ENCODE data around the gene CTIF. TPM values are rescaled to one million over a fixed set of nuclear protein-coding genes. Genes with fewer than 3 reads are reported as not detected.

The CTIF gene
- polyA plus RNA-seq, 1 donor from 2014 or later = 50.2 TPM

DNA sequence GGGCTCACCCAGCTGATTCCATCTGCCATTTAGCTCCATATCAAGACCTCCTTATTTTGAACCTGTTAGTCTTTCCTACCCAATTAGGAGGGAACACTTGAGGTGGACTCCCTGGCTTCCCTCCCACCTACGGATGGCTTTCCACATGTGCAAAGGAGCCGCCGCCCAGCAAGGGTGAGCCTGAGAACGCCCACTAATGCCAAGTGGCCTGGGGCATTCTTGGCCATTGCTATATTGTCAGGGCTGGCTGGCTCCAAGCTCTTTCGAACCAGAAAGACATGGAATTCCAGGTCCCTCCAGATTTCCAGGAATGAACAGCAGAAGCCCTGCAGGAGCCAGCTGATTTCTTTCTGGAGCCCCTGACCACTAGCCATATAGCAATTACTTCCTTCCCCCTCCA lies 215.7 kb downstream of the CTIF start:
- no peak overlapping the region for H3K9ac ChIP-seq (ENCODE audit: low read length)

DNA sequence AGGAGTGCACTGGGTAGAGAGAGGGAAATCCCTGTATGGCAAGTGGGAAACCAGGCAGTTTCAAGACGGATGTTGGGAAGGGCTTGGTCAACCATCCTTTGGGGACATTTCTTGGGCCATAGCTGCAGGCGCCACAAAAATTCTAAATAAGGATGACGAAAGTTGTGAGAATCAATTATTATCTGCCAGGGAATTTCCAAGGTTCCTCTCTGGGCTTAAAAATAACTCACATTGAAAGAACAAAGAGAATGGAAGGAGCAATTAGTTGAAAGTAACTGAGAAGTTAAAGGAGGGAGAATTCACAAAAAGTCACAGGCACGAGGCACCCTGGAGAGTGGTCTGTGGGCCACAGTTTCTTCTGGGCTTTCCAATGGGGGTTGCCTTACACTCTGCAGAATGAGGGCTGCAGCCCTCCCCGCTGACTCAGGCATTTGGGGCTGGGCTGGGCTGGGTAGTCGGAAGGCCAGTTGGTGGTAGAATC lies 216.2 kb downstream of the CTIF start:
- Histone ChIP-seq H3K27ac (ENCODE audit: low read length) (no peak overlapping the region), H3K9me2 (ENCODE audit: insufficient read depth, low read length) (no peaks in the 10 kb centered on the region), H2AFZ (ENCODE audit: low read depth, low read length) (no peak overlapping the region), H3F3A (ENCODE audit: insufficient read depth, low read length, poor library complexity, severe bottlenecking) (no peaks in the 10 kb centered on the region), H3K9me3 (ENCODE audit: low read length) (no peaks in the 10 kb centered on the region), H3K27me3 (ENCODE audit: insufficient read depth, low read depth, low read length) (no peaks in the 10 kb centered on the region), H3K79me2 (replicated peaks; ENCODE audit: insufficient read depth, low read length) (no peaks in the 10 kb centered on the region), H3K9ac (ENCODE audit: low read length) (no peak overlapping the region), H3K4me2 (ENCODE audit: low read length) (no peak overlapping the region), H4K20me1 (ENCODE audit: insufficient read depth) (no peaks in the 10 kb centered on the region), H3K4me3 (ENCODE audit: low read length) (no peak overlapping the region), H3K36me3 (ENCODE audit: insufficient read depth, low read length) (no peaks in the 10 kb centered on the region)
- TF ChIP-seq SMC3 (conservative IDR thresholded peaks at IDR 0.05; ENCODE audit: poor library complexity) (no peak), RAD21 (conservative IDR thresholded peaks at IDR 0.05) (no peak), MXI1 (conservative IDR thresholded peaks at IDR 0.05; ENCODE audit: poor library complexity, severe bottlenecking) (no peak), TAF1 (IDR thresholded peaks at IDR 0.05; ENCODE audit: low read depth) (no peak), EZH2 (IDR thresholded peaks at IDR 0.05; ENCODE audit: borderline replicate concordance, insufficient read depth, low read length, poor library complexity, severe bottlenecking) (no peak), EP300 (conservative IDR thresholded peaks at IDR 0.05; ENCODE audit: poor library complexity, severe bottlenecking) (no peak), POLR2AphosphoS5 (IDR thresholded peaks at IDR 0.05) (no peak)
- TF ChIP-seq, protein P1, sequence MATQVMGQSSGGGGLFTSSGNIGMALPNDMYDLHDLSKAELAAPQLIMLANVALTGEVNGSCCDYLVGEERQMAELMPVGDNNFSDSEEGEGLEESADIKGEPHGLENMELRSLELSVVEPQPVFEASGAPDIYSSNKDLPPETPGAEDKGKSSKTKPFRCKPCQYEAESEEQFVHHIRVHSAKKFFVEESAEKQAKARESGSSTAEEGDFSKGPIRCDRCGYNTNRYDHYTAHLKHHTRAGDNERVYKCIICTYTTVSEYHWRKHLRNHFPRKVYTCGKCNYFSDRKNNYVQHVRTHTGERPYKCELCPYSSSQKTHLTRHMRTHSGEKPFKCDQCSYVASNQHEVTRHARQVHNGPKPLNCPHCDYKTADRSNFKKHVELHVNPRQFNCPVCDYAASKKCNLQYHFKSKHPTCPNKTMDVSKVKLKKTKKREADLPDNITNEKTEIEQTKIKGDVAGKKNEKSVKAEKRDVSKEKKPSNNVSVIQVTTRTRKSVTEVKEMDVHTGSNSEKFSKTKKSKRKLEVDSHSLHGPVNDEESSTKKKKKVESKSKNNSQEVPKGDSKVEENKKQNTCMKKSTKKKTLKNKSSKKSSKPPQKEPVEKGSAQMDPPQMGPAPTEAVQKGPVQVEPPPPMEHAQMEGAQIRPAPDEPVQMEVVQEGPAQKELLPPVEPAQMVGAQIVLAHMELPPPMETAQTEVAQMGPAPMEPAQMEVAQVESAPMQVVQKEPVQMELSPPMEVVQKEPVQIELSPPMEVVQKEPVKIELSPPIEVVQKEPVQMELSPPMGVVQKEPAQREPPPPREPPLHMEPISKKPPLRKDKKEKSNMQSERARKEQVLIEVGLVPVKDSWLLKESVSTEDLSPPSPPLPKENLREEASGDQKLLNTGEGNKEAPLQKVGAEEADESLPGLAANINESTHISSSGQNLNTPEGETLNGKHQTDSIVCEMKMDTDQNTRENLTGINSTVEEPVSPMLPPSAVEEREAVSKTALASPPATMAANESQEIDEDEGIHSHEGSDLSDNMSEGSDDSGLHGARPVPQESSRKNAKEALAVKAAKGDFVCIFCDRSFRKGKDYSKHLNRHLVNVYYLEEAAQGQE (IDR thresholded peaks at IDR 0.05; ENCODE audit: borderline replicate concordance) = no peak
- TF ChIP-seq, protein P2, sequence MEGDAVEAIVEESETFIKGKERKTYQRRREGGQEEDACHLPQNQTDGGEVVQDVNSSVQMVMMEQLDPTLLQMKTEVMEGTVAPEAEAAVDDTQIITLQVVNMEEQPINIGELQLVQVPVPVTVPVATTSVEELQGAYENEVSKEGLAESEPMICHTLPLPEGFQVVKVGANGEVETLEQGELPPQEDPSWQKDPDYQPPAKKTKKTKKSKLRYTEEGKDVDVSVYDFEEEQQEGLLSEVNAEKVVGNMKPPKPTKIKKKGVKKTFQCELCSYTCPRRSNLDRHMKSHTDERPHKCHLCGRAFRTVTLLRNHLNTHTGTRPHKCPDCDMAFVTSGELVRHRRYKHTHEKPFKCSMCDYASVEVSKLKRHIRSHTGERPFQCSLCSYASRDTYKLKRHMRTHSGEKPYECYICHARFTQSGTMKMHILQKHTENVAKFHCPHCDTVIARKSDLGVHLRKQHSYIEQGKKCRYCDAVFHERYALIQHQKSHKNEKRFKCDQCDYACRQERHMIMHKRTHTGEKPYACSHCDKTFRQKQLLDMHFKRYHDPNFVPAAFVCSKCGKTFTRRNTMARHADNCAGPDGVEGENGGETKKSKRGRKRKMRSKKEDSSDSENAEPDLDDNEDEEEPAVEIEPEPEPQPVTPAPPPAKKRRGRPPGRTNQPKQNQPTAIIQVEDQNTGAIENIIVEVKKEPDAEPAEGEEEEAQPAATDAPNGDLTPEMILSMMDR (IDR thresholded peaks at IDR 0.05; ENCODE audit: poor library complexity, severe bottlenecking) = no peak

More for the DNA sequence above, 215.7 kb downstream of the CTIF start:
- no peaks in the 10 kb centered on the region for H4K20me1 ChIP-seq (ENCODE audit: insufficient read depth)
- H3K27me3 ChIP-seq (ENCODE audit: insufficient read depth, low read depth, low read length) = no peaks in the 10 kb centered on the region
- H3K27ac ChIP-seq (ENCODE audit: low read length) = no peak overlapping the region
- H3K79me2 ChIP-seq (replicated peaks; ENCODE audit: insufficient read depth, low read length) = no peaks in the 10 kb centered on the region
- no peak overlapping the region for H3K4me3 ChIP-seq (ENCODE audit: low read length)
- no peaks in the 10 kb centered on the region for H3F3A ChIP-seq (ENCODE audit: insufficient read depth, low read length, poor library complexity, severe bottlenecking)
- TF ChIP-seq RAD21 (conservative IDR thresholded peaks at IDR 0.05) = no peak
- TF ChIP-seq, protein P1 (IDR thresholded peaks at IDR 0.05; ENCODE audit: borderline replicate concordance) = no peak
- no peak for TF ChIP-seq POLR2AphosphoS5 (IDR thresholded peaks at IDR 0.05)
- no peak for TF ChIP-seq EZH2 (IDR thresholded peaks at IDR 0.05; ENCODE audit: borderline replicate concordance, insufficient read depth, low read length, poor library complexity, severe bottlenecking)
- TF ChIP-seq, protein P2 (IDR thresholded peaks at IDR 0.05; ENCODE audit: poor library complexity, severe bottlenecking) = no peak
- TF ChIP-seq MXI1 (conservative IDR thresholded peaks at IDR 0.05; ENCODE audit: poor library complexity, severe bottlenecking) = no peak
- TF ChIP-seq SMC3 (conservative IDR thresholded peaks at IDR 0.05; ENCODE audit: poor library complexity) = no peak
- TF ChIP-seq EP300 (conservative IDR thresholded peaks at IDR 0.05; ENCODE audit: poor library complexity, severe bottlenecking) = no peak
- no peak for TF ChIP-seq TAF1 (IDR thresholded peaks at IDR 0.05; ENCODE audit: low read depth)
- no peaks in the 10 kb centered on the region for H3K36me3 ChIP-seq (ENCODE audit: insufficient read depth, low read length)
- no peak overlapping the region for H2AFZ ChIP-seq (ENCODE audit: low read depth, low read length)
- H3K4me2 ChIP-seq (ENCODE audit: low read length) = no peak overlapping the region
- no peaks in the 10 kb centered on the region for H3K9me2 ChIP-seq (ENCODE audit: insufficient read depth, low read length)
- H3K9me3 ChIP-seq (ENCODE audit: low read length) = no peaks in the 10 kb centered on the region

All from neural cell (in vitro differentiated cells).